Adrenal gland (tissue), 12 donors: ENCODE results near the gene SNAPC4. TPM values are rescaled to one million over a fixed set of nuclear protein-coding genes. Genes with fewer than 3 reads are reported as not detected.

ENCODE experiments used
- DNase-seq, 7 donors: peaks; one replicate each; pipeline ENCODE4 v3.0.0-alpha.2; 2019 to 2020
- H3K27ac ChIP-seq, 5 donors: fragments of 200-600 bp; sonication (generic) in 4 of 5; 1 replicate in 3 of 5; 2 replicates in 2 of 5; pipeline versions ENCODE4 v1.5.1 to v1.8.0; 2016 to 2020; ENCODE audit warnings: mild to moderate bottlenecking in 1 of 5
- H3K27me3 ChIP-seq: fragments of 200-600 bp; 2 replicates; pipeline ENCODE4 v1.8.0; 2021
- H3K36me3 ChIP-seq, 2 donors: fragments of 200-600 bp; replicated peaks in 1 of 2; 1 replicate in 1 of 2; 2 replicates in 1 of 2; pipeline versions ENCODE4 v1.5.1 to v1.8.0; 2018 to 2022
- H3K4me1 ChIP-seq, 2 donors: fragments of 200-600 bp; replicated peaks in 1 of 2; 1 replicate in 1 of 2; 2 replicates in 1 of 2; pipeline versions ENCODE4 v1.5.1 to v1.8.0; 2018 to 2021
- H3K4me3 ChIP-seq, 4 donors: fragments of 200-600 bp; sonication (generic) in 3 of 4; one replicate each; pipeline ENCODE4 v1.5.1; 2016 to 2018
- H3K9me3 ChIP-seq, 3 donors: fragments of 200-600 bp; sonication (generic) in 1 of 3; replicated peaks in 1 of 3; 1 replicate in 2 of 3; 2 replicates in 1 of 3; pipeline versions ENCODE4 v1.5.1 to v1.8.0; 2016 to 2021
- CTCF ChIP-seq, 6 experiments: fragments of 450-650 bp in 4 of 6; fragments of 200-600 bp in 2 of 6; sonication (generic) in 1 of 6; IDR thresholded peaks; 1 replicate in 5 of 6; 2 replicates in 1 of 6; pipeline versions ENCODE4 v1.5.1 to v1.8.0; 2016 to 2021; ENCODE audit warnings: antibody characterized with exemption in 6 of 6, mild to moderate bottlenecking in 2 of 6, moderate library complexity in 1 of 6
- POLR2A ChIP-seq, 2 donors: fragments of 450-650 bp; IDR thresholded peaks; one replicate each; pipeline ENCODE4 v1.6.1; 2017; ENCODE audit warnings: antibody characterized with exemption in 2 of 2, mild to moderate bottlenecking in 2 of 2, moderate library complexity in 1 of 2
- WGBS, 4 donors: extraction: QIAGEN DNeasy Blood & Tissue Kit in 2 of 4; methylation state at CpG; one replicate each; pipeline versions ENCODE4 v1.1.5 to v1.1.7; 2013 to 2017; 5-methylcytosine and 5-hydroxymethylcytosine counted together
- intact Hi-C, 2 donors: fragments of 100-400 bp; cut with DNase I; formaldehyde crosslinking; loops; one replicate each; pipeline versions ENCODE4 v1.14.1 to v1.15.0; 2022 to 2023
- polyA plus RNA-seq, 3 donors: library from polyadenylated mRNA; stranded (reverse); fragments of 200-250 nt in 2 of 3; fragments of 350-450 nt in 1 of 3; fragmentation: Illumina TruSeq in 1 of 3; extraction: RNeasy Lipid Tissue Mini Kit (QIAGEN cat#74804) in 1 of 3; gene quantifications; one replicate each; pipeline ENCODE4 v1.2.3, GENCODE V29; 2013 to 2014
- total RNA-seq, 9 donors: library from RNA; depleted of rRNA in 4 of 9; stranded (reverse); fragments of >200 nt in 4 of 9; fragments of 120-200 nt in 1 of 9; fragmentation: NEBNext Ultra II Directional in 1 of 9; extraction: Animal tissue kit (Norgen Biotek cat#: 25700) in 1 of 9; gene quantifications; one replicate each; pipeline versions ENCODE4 v1.1.0 to v1.2.4, GENCODE V29; 2013 to 2023
- donor health status: healthy with polysubstance abuse.
- donor health status: Bipolar disorder and iron deficiency.
- donor health status: DM: yes; HTN: yes; CAD: no.
- donor health status: DM: no; HTN: no; CAD: no.
- donor health status: DM: no; HTN: no; CAD: no.
- donor health status: DM: yes; HTN: yes; CAD: no.

Gene SNAPC4
- total and polyA plus RNA-seq, 12 donors: 2.4 to 20.1 (median 5.6) TPM

DNA sequence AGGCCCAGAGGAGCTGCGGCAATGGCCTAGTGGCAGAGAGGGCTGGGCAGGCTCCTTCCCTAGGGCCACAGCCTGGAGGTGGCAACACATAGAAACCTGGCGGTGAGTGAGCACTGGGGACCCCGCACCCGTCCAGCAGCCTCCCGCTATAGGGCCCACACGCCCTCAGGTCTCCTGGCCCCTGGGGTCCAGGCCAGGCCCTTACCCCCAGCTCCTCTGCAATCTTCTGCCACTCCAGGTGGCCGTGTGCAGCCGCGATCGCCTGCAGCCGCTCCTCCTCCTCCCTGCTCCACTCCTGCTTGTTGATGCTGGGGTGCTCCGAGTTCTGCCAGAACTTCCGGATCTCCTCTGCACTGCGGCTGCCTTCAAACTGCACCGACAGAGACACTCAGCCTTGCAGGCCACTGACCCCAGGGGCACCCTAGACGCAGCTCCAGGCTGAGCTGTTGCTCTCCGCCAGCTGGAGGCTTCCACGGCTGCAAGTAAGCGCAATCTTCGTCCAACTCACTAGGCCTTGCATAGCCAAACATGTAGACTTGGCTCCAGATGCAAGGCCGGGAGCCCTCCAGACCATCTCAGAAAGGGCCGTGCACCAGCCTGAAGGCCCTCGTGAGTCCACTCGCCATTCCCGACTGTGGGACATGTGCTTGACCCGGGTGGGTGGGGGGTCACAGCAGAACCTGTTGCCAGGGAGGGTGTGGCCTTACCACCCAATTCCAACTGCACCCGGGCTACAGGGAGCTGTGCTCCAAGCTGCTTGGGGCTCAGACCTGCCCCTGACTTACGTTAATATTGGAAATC lies 8.0 kb downstream of the SNAPC4 start:
- Histone ChIP-seq H3K27ac (no peak overlapping the region), H3K4me1 (no peaks in the 10 kb centered on the region), H3K4me3 (no peak overlapping the region), H3K27me3 (no peaks in the 10 kb centered on the region), H3K9me3 (no peaks in the 10 kb centered on the region), H3K36me3 (peaks cover 0 to 86% of the 10 kb centered on the region in 2 donors)
- no peak for TF ChIP-seq CTCF (IDR thresholded peaks at IDR 0.05)
- no peak for TF ChIP-seq POLR2A (IDR thresholded peaks at IDR 0.05)
- DNase-seq: no peak
- intact Hi-C loops: no loop called here
- WGBS, 4 donors: 89 to 99% (median 92%) methylated on average over 12 to 28 of the region's 28 CpGs

GRCh38 chr9:136389396-136389795 lies 10.6 kb downstream of the SNAPC4 start:
- DNase-seq: no peak
- H3K27me3 ChIP-seq: no peaks in the 10 kb centered on the region
- no peaks in the 10 kb centered on the region for H3K4me1 ChIP-seq
- TF ChIP-seq POLR2A (IDR thresholded peaks at IDR 0.05): no peak
- no peak for TF ChIP-seq CTCF (IDR thresholded peaks at IDR 0.05)
- no peak overlapping the region for H3K27ac ChIP-seq
- intact Hi-C loops: no loop called here
- WGBS, 4 donors: 86 to 93% (median 92%) methylated on average over 12 to 14 of the region's 14 CpGs
- no peaks in the 10 kb centered on the region for H3K9me3 ChIP-seq
- peaks cover 0 to 64% of the 10 kb centered on the region in 2 donors for H3K36me3 ChIP-seq
- H3K4me3 ChIP-seq: no peak overlapping the region

DNA sequence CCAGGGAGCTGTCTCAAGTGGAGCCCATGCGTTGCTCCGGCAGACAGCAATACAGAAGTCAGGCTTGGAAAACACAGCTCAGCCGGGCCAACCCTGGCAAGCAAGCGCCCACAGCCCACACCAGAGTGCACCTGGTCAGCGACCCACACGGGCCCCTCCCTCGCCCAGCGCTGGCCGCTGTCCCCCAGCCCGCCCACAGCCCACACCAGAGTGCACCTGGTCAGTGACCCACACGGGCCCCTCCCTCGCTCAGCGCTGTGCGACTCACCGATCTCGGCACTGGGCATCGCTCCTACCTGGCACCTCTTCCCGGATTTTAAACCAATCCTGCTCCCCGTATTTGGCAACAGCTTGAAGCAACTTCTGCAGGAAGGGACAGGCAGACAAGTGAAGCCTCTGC lies 12.8 kb downstream of the SNAPC4 start:
- no peaks in the 10 kb centered on the region for H3K9me3 ChIP-seq
- no peak for DNase-seq
- intact Hi-C loops: no loop called here
- no peak for TF ChIP-seq CTCF (IDR thresholded peaks at IDR 0.05)
- no peak for TF ChIP-seq POLR2A (IDR thresholded peaks at IDR 0.05)
- no peaks in the 10 kb centered on the region for H3K27me3 ChIP-seq
- WGBS, 4 donors: 93 to 98% (median 97%) methylated on average over 6 to 19 of the region's 19 CpGs
- peaks cover 0 to 61% of the 10 kb centered on the region in 2 donors for H3K36me3 ChIP-seq
- no peak overlapping the region for H3K4me3 ChIP-seq
- no peaks in the 10 kb centered on the region for H3K4me1 ChIP-seq
- H3K27ac ChIP-seq: no peak overlapping the region

DNA sequence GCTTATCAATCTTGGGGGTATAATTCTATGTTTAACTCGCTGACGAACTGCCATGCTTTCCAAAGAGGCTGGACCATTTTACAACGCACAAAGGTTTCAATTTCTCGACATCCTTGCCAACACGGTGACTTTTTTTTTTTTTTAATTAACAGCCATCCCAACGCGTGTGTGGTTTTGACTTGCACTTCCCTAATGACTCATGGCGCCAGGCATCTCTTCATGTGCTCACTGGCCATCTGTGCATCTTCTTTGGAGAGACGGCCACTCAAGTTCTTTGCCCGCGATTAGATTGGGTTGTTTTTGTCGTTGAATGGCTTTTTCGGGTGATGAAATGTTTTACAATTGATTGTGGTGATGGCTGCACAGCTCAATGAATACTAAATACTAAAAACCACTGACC lies 14.0 kb downstream of the SNAPC4 start:
- Histone ChIP-seq H3K27ac (no peak overlapping the region), H3K27me3 (no peaks in the 10 kb centered on the region), H3K36me3 (peaks cover 0 to 63% of the 10 kb centered on the region in 2 donors), H3K4me1 (no peaks in the 10 kb centered on the region), H3K4me3 (no peak overlapping the region), H3K9me3 (no peaks in the 10 kb centered on the region)
- intact Hi-C loops: no loop called here
- WGBS, 4 donors: 82 to 87% (median 85%) methylated on average over 13 of the region's 13 CpGs
- TF ChIP-seq CTCF (IDR thresholded peaks at IDR 0.05) (no peak), POLR2A (IDR thresholded peaks at IDR 0.05) (no peak)
- DNase-seq: no peak
